Common myeloid progenitor, CD34-positive (primary cell): ENCODE results near the gene PPP1R7. TPM values are rescaled to one million over a fixed set of nuclear protein-coding genes. Genes with fewer than 3 reads are reported as not detected.
"Not testable (repeated sequence)": the region's sequence is repeated elsewhere in the genome, so short reads cannot be mapped to it uniquely, and the experiment has no call there.

ENCODE experiments used
- CTCF ChIA-PET: fragments of 350-600 bp; sonication (Branson Sonifier 250); formaldehyde crosslinking; loops from one replicate; lab custom pipeline; 2021; ENCODE audit warnings: antibody characterized with exemption; lab: Charles Lee
- POLR2A ChIA-PET: fragments of 350-600 bp; sonication (Branson Sonifier 250); formaldehyde crosslinking; loops from one replicate; lab custom pipeline; 2021; ENCODE audit warnings: antibody characterized with exemption; lab: Charles Lee
- DNase-seq, 3 donors: peaks; one replicate each; pipeline versions ENCODE4 v3.0.0 to v3.0.0-alpha.2; 2013
- H3K27ac ChIP-seq, 2 experiments: 1 replicate in 1 of 2; 2 replicates in 1 of 2; pipeline ENCODE4 v1.7.0; 2013; ENCODE audit warnings: inconsistent platforms in 2 of 2, low read length in 2 of 2, mild to moderate bottlenecking in 2 of 2, low read depth in 1 of 2, moderate library complexity in 1 of 2; ENCODE audit not compliant: severe bottlenecking in 2 of 2, insufficient read depth in 1 of 2, poor library complexity in 1 of 2
- H3K27me3 ChIP-seq, 5 experiments: replicated peaks in 2 of 5; 1 replicate in 3 of 5; 2 replicates in 2 of 5; pipeline versions ENCODE4 v1.6.1 to v1.7.0; 2013; ENCODE audit warnings: low read length in 4 of 5, mild to moderate bottlenecking in 2 of 5, moderate library complexity in 2 of 5, inconsistent platforms in 1 of 5; ENCODE audit not compliant: insufficient read depth in 5 of 5, control insufficient read depth in 4 of 5
- H3K36me3 ChIP-seq, 4 experiments: 1 replicate in 2 of 4; 2 replicates in 2 of 4; pipeline versions ENCODE4 v1.6.1 to v1.7.0; 2013; ENCODE audit warnings: low read length in 3 of 4, control low read depth in 1 of 4, mild to moderate bottlenecking in 1 of 4; ENCODE audit not compliant: control insufficient read depth in 4 of 4, insufficient read depth in 4 of 4
- H3K4me1 ChIP-seq, 4 experiments: 1 replicate in 3 of 4; 2 replicates in 1 of 4; pipeline versions ENCODE4 v1.6.1 to v1.7.1; 2013; ENCODE audit warnings: low read length in 3 of 4, mild to moderate bottlenecking in 3 of 4, control low read depth in 1 of 4, inconsistent platforms in 1 of 4, moderate library complexity in 1 of 4; ENCODE audit not compliant: control insufficient read depth in 4 of 4, insufficient read depth in 4 of 4; ENCODE audit errors: control extremely low read depth in 1 of 4
- H3K4me3 ChIP-seq, 7 experiments: 1 replicate in 4 of 7; 2 replicates in 3 of 7; pipeline versions ENCODE4 v1.5.1 to v1.7.0; 2013; ENCODE audit warnings: mild to moderate bottlenecking in 7 of 7, low read length in 6 of 7, moderate library complexity in 6 of 7, inconsistent platforms in 2 of 7, low read depth in 2 of 7, control low read depth in 1 of 7; ENCODE audit not compliant: insufficient read depth in 4 of 7, control insufficient read depth in 1 of 7; ENCODE audit errors: extremely low read depth in 1 of 7
- H3K9me3 ChIP-seq, 5 experiments: 1 replicate in 4 of 5; 2 replicates in 1 of 5; pipeline versions ENCODE4 v1.6.1 to v1.7.1; 2013; ENCODE audit warnings: low read length in 4 of 5, mild to moderate bottlenecking in 2 of 5, inconsistent platforms in 1 of 5, low read depth in 1 of 5, moderate library complexity in 1 of 5; ENCODE audit not compliant: control insufficient read depth in 4 of 5, insufficient read depth in 2 of 5; ENCODE audit errors: control extremely low read depth in 1 of 5
- WGBS: methylation state at CpG from one replicate; pipeline ENCODE4 v1.1.5; 2013; ENCODE audit not compliant: insufficient coverage; 5-methylcytosine and 5-hydroxymethylcytosine counted together
- polyA plus RNA-seq: library from polyadenylated mRNA; unstranded; fragments of 120-200 nt; gene quantifications from one replicate; pipeline ENCODE4 v1.2.1, GENCODE V29; 2013

PPP1R7 gene, protein sequence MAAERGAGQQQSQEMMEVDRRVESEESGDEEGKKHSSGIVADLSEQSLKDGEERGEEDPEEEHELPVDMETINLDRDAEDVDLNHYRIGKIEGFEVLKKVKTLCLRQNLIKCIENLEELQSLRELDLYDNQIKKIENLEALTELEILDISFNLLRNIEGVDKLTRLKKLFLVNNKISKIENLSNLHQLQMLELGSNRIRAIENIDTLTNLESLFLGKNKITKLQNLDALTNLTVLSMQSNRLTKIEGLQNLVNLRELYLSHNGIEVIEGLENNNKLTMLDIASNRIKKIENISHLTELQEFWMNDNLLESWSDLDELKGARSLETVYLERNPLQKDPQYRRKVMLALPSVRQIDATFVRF
- 59.0 TPM for polyA plus RNA-seq

DNA sequence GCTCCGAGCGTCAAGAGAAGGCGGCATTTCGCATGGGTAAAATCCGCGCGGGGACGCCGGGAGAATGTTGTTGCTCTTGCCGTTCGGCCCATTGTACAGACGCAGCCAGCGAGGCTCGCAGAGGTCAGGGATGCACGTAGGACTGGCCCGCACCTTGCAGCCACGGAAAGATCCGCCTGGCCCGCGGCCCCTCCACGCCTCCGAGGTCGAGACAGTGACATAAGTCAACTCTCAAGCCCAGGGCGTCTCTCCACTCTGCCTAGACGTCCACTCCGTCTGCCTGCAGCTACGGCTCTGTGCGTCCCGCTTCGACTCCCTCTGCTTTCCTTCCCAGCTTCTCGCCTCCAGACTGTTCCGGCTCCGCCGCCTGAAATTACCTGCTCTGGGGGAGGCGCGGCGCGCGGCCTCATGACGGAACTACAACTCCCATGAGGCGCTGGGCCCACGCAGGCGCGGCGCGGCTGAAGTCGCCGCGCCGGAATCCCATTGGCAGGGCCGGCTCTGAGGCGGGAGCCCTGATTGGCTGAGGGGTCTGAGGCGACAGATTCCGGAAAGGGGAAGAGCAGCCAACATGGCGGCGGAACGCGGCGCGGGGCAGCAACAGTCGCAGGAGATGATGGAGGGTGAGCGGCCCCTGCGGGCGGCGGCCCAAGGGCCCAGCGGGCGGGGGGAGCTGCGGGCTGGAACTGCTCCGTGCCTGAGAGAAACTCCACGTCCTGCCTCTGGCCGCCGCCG is at the start of gene PPP1R7:
PPP1R7 (plus strand) TSS at position 543 of the 735 bp plus-strand sequence; CDS start at position 572, 29 bp downstream.
- Histone ChIP-seq H3K9me3 (no peaks in the 10 kb centered on the region), H3K4me1 (peaks cover 0 to 26% (median 24%) of the 10 kb centered on the region in 4 experiments), H3K27me3 (no peaks in the 10 kb centered on the region), H3K27ac (peak within 1 kb of the TSS in 1 of 2 experiments; percentile 71), H3K4me3 (peak within 1 kb of the TSS; percentile 83 to 96 (median 88)), H3K36me3 (peaks cover 0 to 16% (median 3%) of the 10 kb centered on the region in 4 experiments)
- under 1% methylated on average over 71 of the region's 73 CpGs for WGBS
- ChIA-PET POLR2A (interaction anchor here (0.6 kb wide), 1 partner anchor 38 kb away, joined by 4 read pairs; no protein-coding TSS in a partner anchor), CTCF (interaction anchor here (0.6 to 1.6 kb wide), 7 partner anchors 13 to 298 kb away, joined by 3 to 5 read pairs (median 3); no protein-coding TSS in a partner anchor)
- DNase-seq, result peak; percentile 95 to 98 (median 97)

DNA sequence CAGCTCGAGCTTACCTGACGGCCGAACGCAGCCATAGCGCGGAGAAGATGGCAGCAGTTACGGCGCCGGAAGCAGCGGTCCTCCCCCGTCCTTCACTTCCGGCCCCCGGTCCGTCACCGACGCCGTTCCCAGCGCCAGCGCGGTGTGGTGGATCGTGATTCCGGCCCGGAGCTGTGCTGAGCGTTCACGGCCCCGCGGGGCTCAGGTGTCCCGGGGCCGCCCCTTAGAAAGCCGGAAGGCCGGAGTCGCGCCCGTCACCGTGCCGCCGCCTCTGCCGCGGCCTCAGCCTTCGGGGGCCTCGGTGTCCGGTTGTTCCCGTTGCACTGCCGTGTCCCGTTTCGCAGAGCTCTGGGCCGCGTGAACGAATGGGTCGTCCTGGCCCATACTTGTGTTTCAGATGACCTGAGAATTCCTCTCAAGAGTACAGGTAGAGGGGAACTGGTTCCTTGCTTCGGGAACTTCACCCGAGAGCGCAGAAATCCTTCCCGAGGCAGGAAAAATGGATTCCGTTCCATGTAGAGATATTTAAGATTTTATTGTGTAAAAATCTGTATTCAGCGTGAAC is 47.9 kb upstream of the PPP1R7 start, which contains the start of gene MTERF4:
MTERF4 (minus strand) TSS at position 49 of the 565 bp plus-strand sequence; CDS start at position 35, 14 bp downstream.
- H3K27ac ChIP-seq, result peak within 1 kb of the TSS; percentile 82 to 94
- H3K36me3 ChIP-seq, result peaks cover 4 to 40% (median 18%) of the 10 kb centered on the region in 4 experiments
- no peaks in the 10 kb centered on the region for H3K9me3 ChIP-seq
- under 1% methylated on average over 46 of the region's 56 CpGs for WGBS
- H3K27me3 ChIP-seq, result no peaks in the 10 kb centered on the region
- peak within 1 kb of the TSS; percentile 77 to 99 (median 98) for H3K4me3 ChIP-seq
- POLR2A ChIA-PET, result interaction anchor here (0.8 kb wide), 1 partner anchor 46 kb away, joined by 3 read pairs; no protein-coding TSS in a partner anchor
- peaks cover 6 to 22% (median 18%) of the 10 kb centered on the region in 4 experiments for H3K4me1 ChIP-seq
- peak; percentile 84 to 90 (median 85) for DNase-seq
- CTCF ChIA-PET, result interaction anchor here (0.6 to 2.2 kb wide), 3 partner anchors 9 to 249 kb away, joined by 3 to 8 read pairs (median 5); partner anchors contain the start of gene PPP1R7

DNA sequence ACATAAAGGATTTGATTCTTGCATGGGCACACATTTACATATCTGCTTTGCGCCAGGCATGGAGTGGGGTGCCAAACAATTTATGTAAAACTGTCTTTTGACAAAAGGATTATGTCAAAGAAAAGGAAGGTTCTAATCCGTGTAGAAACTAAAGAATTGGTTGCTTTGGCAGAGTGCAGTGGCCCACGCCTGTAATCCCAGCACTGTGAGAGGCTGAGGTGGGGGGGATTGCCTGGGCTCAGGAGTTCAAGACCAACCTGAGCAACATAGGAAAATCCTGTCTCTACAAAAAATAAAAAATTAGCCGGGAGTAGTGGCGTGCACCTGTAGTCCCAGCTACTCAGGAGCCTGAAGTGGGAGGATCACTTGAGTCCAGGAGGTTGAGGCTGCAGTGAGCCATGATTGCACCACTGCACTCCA is 47.1 kb upstream of the PPP1R7 start:
- ChIA-PET POLR2A (no interaction called here), CTCF (interaction anchor here (1.1 to 2.2 kb wide), 2 partner anchors 11 to 48 kb away, joined by 3 to 5 read pairs; partner anchors contain the start of gene PPP1R7)
- 67% methylated on average over 3 of the region's 5 CpGs for WGBS
- no peak for DNase-seq
- H3K9me3 ChIP-seq, result no peaks in the 10 kb centered on the region
- H3K27ac ChIP-seq, result peak overlapping the region in 1 of 2 experiments; percentile 94
- H3K27me3 ChIP-seq, result no peaks in the 10 kb centered on the region
- H3K36me3 ChIP-seq, result peaks cover 4 to 39% (median 19%) of the 10 kb centered on the region in 4 experiments
- peak overlapping the region in 6 of 7 experiments; percentile 77 to 99 (median 97) for H3K4me3 ChIP-seq
- peaks cover 6 to 22% (median 18%) of the 10 kb centered on the region in 4 experiments for H3K4me1 ChIP-seq

DNA sequence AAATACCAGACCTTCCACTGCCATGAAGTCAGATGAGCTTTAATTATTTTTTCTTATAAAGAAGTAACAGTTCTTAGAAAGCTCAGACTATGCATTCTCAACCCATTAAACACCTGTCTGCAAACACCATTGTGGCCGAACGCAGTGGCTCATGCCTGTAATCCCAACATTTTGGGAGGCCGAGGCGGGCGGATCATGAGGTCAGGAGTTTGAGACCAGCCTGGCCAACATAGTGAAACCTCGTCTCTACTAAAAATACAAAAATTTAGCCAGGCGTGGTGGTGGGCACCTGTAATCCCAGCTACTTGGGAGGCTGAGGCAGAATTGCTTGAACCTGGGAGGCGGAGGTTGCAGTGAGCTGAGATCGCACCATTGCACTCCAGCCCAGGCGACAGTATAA is 45.7 kb upstream of the PPP1R7 start:
- H3K4me1 ChIP-seq, result peaks cover 6 to 22% (median 18%) of the 10 kb centered on the region in 4 experiments
- not testable (repeated sequence) for H3K27ac ChIP-seq, H3K27me3 ChIP-seq, DNase-seq, H3K9me3 ChIP-seq, H3K4me3 ChIP-seq
- CTCF ChIA-PET, result interaction anchor here (2.2 kb wide), 1 partner anchor 46 kb away, joined by 5 read pairs; the partner anchor contains the start of gene PPP1R7
- H3K36me3 ChIP-seq, result peaks cover 2 to 34% (median 11%) of the 10 kb centered on the region in 4 experiments
- POLR2A ChIA-PET, result interaction anchor here (0.6 kb wide), 1 partner anchor 8 kb away, joined by 7 read pairs; no protein-coding TSS in a partner anchor
- WGBS, result 100% methylated on average over 8 of the region's 10 CpGs

DNA sequence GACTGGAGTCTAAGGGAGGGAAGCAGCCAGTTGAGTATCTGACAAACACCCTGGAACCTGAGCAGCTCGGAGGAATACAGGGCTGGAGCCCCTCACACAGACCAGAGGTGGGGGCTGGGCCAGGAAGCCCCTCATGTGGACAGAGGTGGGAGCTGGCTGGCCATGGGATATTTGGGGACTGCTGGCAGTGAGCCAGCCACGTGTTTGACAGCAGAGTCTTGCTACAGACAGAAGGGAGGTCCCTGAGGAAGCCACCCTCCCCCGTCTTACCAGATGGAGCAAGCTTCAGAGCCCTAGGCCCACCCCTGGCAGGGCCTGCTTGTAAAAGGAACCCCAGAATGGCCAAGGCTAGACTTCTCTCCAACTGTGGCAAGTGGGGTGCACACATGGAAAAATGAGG is 44.6 kb upstream of the PPP1R7 start:
- H3K4me3 ChIP-seq, result no peak overlapping the region
- no peak overlapping the region for H3K27ac ChIP-seq
- no peaks in the 10 kb centered on the region for H3K27me3 ChIP-seq
- WGBS, result 85% methylated on average over 3 of the region's 3 CpGs
- POLR2A ChIA-PET, result no interaction called here
- no peak for DNase-seq
- peaks cover 2 to 34% (median 9%) of the 10 kb centered on the region in 4 experiments for H3K36me3 ChIP-seq
- H3K4me1 ChIP-seq, result peaks cover 6 to 22% (median 18%) of the 10 kb centered on the region in 4 experiments
- CTCF ChIA-PET, result no interaction called here
- no peaks in the 10 kb centered on the region for H3K9me3 ChIP-seq

DNA sequence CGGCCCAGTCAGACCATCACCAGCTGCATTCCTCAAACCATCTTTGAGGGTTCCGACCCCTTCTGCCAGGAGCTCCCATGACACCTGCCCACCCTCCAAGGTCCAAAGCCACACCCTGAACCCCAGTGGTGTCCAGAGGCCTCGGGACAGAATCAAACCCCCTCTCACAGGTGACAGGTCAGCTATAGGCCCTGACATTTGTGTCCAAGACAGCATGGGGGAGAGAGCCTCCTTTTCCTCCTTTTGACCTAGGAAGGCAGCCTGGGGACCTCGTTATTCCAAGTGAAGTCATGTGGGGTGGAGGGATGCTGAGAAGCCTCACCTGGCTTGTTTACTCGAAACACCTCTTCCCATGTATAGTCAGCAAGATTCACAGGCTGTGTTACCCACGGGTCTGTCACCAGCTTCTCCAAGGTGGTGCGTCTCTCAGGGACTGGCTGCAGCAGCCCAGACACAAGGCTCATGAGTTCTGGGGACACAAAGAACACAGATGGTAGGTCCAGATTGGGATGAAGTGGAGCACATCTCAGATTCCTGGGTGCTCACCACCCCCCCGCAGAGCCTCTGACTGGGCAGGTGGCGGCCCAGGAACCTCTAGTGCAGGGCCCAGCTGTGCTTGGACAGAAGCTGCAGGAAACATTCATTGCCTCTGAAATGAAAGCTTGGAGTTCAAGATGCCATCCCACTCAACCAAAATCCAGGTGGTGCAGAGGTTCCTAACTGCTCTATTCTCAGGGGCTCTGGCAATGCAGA is 43.1 kb upstream of the PPP1R7 start:
- Histone ChIP-seq H3K9me3 (no peaks in the 10 kb centered on the region), H3K36me3 (peaks cover 2 to 38% (median 11%) of the 10 kb centered on the region in 4 experiments), H3K27ac (no peak overlapping the region), H3K4me3 (no peak overlapping the region), H3K27me3 (no peaks in the 10 kb centered on the region), H3K4me1 (peaks cover 4 to 12% (median 9%) of the 10 kb centered on the region in 4 experiments)
- WGBS, result 93% methylated on average over 7 of the region's 9 CpGs
- DNase-seq, result no peak
- CTCF ChIA-PET, result interaction anchor here (1.5 kb wide), 1 partner anchor 13 kb away, joined by 3 read pairs; no protein-coding TSS in a partner anchor
- POLR2A ChIA-PET, result no interaction called here
